CD4-positive, CD25-positive, alpha-beta regulatory T cell (primary cell): ENCODE results near the gene PDGFC. TPM values are rescaled to one million over a fixed set of nuclear protein-coding genes. Genes with fewer than 3 reads are reported as not detected.

ENCODE experiments used
- ATAC-seq, 2 donors: fragments of 150-1000 bp; cut with Tn5 transposase; one replicate each; pipeline ENCODE4 v1.10.0; 2021; ENCODE audit warnings: low read depth in 2 of 2, moderate number of reproducible peaks in 2 of 2, moderate library complexity in 1 of 2
- DNase-seq, 3 donors: peaks; one replicate each; pipeline versions ENCODE4 v3.0.0 to v3.0.0-alpha.2; 2012 to 2022; ENCODE audit warnings: mixed read lengths in 1 of 3
- H3K27ac ChIP-seq: one replicate; pipeline ENCODE4 v1.7.0; 2013; ENCODE audit warnings: mild to moderate bottlenecking, low read length; ENCODE audit not compliant: insufficient read depth, poor library complexity, severe bottlenecking
- H3K27me3 ChIP-seq: one replicate; pipeline ENCODE4 v1.7.0; 2013; ENCODE audit warnings: low read length; ENCODE audit not compliant: control insufficient read depth, insufficient read depth
- H3K36me3 ChIP-seq: one replicate; pipeline ENCODE4 v1.7.0; 2013; ENCODE audit warnings: mild to moderate bottlenecking, low read length, moderate library complexity; ENCODE audit not compliant: control insufficient read depth, insufficient read depth
- H3K4me1 ChIP-seq: 2 replicates; pipeline ENCODE4 v1.7.0; 2013; ENCODE audit warnings: mild to moderate bottlenecking, low read length; ENCODE audit not compliant: insufficient read depth, control insufficient read depth, poor library complexity, severe bottlenecking
- H3K4me3 ChIP-seq: one replicate; pipeline ENCODE4 v1.7.0; 2013; ENCODE audit warnings: low read depth, mild to moderate bottlenecking, low read length, moderate library complexity
- H3K9me3 ChIP-seq, 2 experiments: 1 replicate in 1 of 2; 2 replicates in 1 of 2; pipeline ENCODE4 v1.7.0; 2013; ENCODE audit warnings: low read length in 2 of 2, mild to moderate bottlenecking in 1 of 2, moderate library complexity in 1 of 2; ENCODE audit not compliant: control insufficient read depth in 2 of 2
- H3K27ac Mint-ChIP-seq, 3 donors: one replicate each; pipeline ENCODE4 v1.8.0; 2020 to 2022; ENCODE audit warnings: mild to moderate bottlenecking in 3 of 3, mixed read lengths in 3 of 3, moderate library complexity in 2 of 3
- H3K27me3 Mint-ChIP-seq: one replicate; pipeline ENCODE4 v1.8.0; 2022; ENCODE audit warnings: mild to moderate bottlenecking, mixed read lengths
- H3K36me3 Mint-ChIP-seq: one replicate; pipeline ENCODE4 v1.8.0; 2020; ENCODE audit warnings: mixed read lengths
- H3K4me1 Mint-ChIP-seq, 4 donors: one replicate each; pipeline ENCODE4 v1.8.0; 2020 to 2022; ENCODE audit warnings: mixed read lengths in 4 of 4, mild to moderate bottlenecking in 1 of 4
- H3K4me3 Mint-ChIP-seq, 4 donors: one replicate each; pipeline ENCODE4 v1.8.0; 2020 to 2022; ENCODE audit warnings: mild to moderate bottlenecking in 4 of 4, mixed read lengths in 4 of 4, moderate library complexity in 3 of 4
- H3K9me3 Mint-ChIP-seq, 7 donors: one replicate each; pipeline ENCODE4 v1.8.0; 2020 to 2022; ENCODE audit warnings: mixed read lengths in 7 of 7, mild to moderate bottlenecking in 3 of 7, moderate library complexity in 2 of 7
- polyA plus RNA-seq, 4 donors: library from polyadenylated mRNA; unstranded; fragments of 300-500 nt; fragmentation: Illumina TruSeq; gene quantifications; one replicate each; pipeline ENCODE4 v1.2.3, GENCODE V29; 2021
- total RNA-seq: library from RNA; stranded (reverse); gene quantifications from one replicate; pipeline ENCODE4 v1.2.3, GENCODE V29; 2022

Gene PDGFC
- total and polyA plus RNA-seq, 5 donors from 2014 or later, result 0.62 TPM; not detected in 4

DNA sequence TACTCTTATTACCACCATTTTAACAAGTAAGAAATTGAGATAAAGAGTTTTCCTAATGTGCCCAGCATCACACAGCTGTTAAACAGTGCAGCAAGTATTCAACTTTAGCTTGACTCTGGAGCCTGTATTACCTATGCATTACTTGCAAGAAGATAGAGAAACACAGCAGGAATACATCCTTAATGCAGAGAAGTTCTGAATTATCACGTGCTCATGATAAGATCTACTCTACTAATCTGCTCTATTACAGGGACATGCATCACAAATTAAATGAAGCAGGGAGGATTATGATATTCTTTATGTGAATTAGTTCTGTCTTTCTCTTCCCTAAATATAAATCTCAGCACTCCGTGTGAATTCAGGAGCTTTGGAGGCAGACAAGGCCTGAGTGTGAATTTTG is 39.0 kb upstream of the PDGFC start:
- Mint-ChIP-seq H3K27ac (no peak overlapping the region), H3K4me1 (no peaks in the 10 kb centered on the region), H3K9me3 (peaks cover 0 to 7% (median 5%) of the 10 kb centered on the region in 7 donors), H3K4me3 (no peak overlapping the region), H3K27me3 (no peaks in the 10 kb centered on the region), H3K36me3 (no peaks in the 10 kb centered on the region)
- Histone ChIP-seq H3K27me3 (no peaks in the 10 kb centered on the region), H3K4me1 (no peaks in the 10 kb centered on the region), H3K4me3 (no peak overlapping the region), H3K27ac (no peak overlapping the region), H3K36me3 (no peaks in the 10 kb centered on the region), H3K9me3 (no peaks in the 10 kb centered on the region)
- no peak for ATAC-seq
- DNase-seq, result no peak

DNA sequence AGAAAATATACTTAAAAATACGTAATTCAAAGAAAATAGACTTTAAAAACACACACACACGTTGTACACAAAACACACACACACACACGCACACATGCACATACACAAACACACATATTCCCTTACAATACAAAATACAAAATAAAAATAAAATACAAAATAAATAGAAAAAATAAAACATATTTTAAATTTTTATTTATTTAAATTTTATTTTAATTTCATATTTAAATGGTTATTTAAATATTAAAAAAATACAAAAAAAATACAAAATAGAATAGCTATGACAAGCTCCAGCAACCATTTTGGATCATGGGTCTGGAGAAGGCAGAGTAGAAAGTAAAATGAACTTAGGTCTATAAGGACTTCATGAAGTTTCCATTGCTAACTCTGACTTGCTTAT is 34.2 kb upstream of the PDGFC start:
- Histone ChIP-seq H3K27ac (no peak overlapping the region), H3K4me3 (no peak overlapping the region), H3K27me3 (no peaks in the 10 kb centered on the region), H3K4me1 (no peaks in the 10 kb centered on the region), H3K9me3 (no peaks in the 10 kb centered on the region), H3K36me3 (no peaks in the 10 kb centered on the region)
- H3K4me3 Mint-ChIP-seq, result no peak overlapping the region
- peaks cover 0 to 16% (median 2%) of the 10 kb centered on the region in 7 donors for H3K9me3 Mint-ChIP-seq
- H3K27me3 Mint-ChIP-seq, result no peaks in the 10 kb centered on the region
- ATAC-seq, result no peak
- H3K4me1 Mint-ChIP-seq, result no peaks in the 10 kb centered on the region
- DNase-seq, result no peak
- no peaks in the 10 kb centered on the region for H3K36me3 Mint-ChIP-seq
- H3K27ac Mint-ChIP-seq, result no peak overlapping the region

DNA sequence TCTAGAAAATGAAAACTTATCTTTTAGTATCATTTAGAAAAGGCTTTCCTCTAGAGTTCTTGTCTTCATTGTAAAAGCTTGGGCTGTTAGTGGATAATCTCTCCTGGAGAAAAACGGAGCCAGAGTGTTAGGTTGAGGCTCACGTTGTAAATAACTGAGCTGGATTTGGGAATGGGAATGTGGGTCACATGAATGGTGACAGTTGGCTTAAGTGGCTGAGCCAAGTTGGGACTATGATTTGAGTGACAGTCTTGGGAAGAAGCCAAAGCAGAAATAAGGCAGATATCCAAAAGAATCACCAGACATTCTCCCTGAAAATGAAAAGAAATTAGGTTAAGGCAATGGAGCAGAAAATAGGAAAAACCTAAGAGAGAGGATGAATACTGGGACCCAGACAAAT is 33.6 kb upstream of the PDGFC start:
- no peaks in the 10 kb centered on the region for H3K4me1 ChIP-seq
- Mint-ChIP-seq H3K36me3 (no peaks in the 10 kb centered on the region), H3K9me3 (peaks cover 0 to 16% (median 2%) of the 10 kb centered on the region in 7 donors), H3K4me1 (no peaks in the 10 kb centered on the region), H3K27ac (no peak overlapping the region), H3K4me3 (no peak overlapping the region), H3K27me3 (no peaks in the 10 kb centered on the region)
- H3K27ac ChIP-seq, result no peak overlapping the region
- no peaks in the 10 kb centered on the region for H3K9me3 ChIP-seq
- DNase-seq (no peak), ATAC-seq (no peak)
- no peaks in the 10 kb centered on the region for H3K36me3 ChIP-seq
- no peak overlapping the region for H3K4me3 ChIP-seq
- no peaks in the 10 kb centered on the region for H3K27me3 ChIP-seq

DNA sequence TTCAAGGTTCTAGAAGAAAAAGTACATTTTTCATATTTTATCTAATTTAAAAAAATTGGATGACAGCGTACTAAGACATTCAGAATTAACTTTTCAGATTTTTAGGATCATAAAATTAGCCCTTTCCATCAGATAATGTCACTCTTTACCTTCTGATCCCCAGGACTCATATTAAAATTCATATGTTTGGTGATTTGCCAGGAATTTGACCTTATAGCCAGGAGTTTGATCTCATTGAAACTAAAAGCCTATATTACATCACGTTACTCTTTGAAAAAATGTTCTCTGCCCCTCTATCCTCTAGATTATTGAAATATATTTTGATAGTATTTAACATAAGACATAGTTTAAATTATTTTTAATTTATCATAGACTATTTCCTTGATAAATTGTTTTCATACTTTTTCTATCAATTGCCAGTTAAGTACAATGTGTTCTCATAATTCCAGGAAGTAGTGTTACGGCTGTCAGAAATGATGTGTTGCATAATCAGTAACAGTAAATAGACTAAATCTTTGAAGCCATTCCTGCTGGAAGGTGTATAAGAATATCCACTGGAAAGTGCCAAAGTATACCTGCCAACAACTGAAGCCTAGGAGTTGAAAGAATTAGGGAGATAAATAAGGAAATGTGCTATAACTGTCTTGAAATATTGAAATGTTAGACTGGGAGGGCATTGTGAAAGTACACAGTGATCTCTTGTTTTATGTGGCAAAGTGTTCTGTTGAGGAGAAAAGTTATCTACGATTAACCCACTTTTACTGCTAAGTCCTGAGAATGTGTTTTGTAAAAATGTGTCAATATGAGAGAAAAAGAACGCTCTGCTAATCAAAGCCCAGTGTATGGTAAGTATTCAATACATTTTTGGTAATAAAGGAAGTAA is 32.9 kb upstream of the PDGFC start:
- Mint-ChIP-seq H3K36me3 (no peaks in the 10 kb centered on the region), H3K4me1 (no peaks in the 10 kb centered on the region), H3K27ac (no peak overlapping the region), H3K27me3 (no peaks in the 10 kb centered on the region), H3K4me3 (no peak overlapping the region), H3K9me3 (peaks cover 1 to 13% (median 2%) of the 10 kb centered on the region in 7 donors)
- H3K4me1 ChIP-seq, result no peaks in the 10 kb centered on the region
- H3K4me3 ChIP-seq, result no peak overlapping the region
- H3K27me3 ChIP-seq, result no peaks in the 10 kb centered on the region
- no peaks in the 10 kb centered on the region for H3K9me3 ChIP-seq
- no peaks in the 10 kb centered on the region for H3K36me3 ChIP-seq
- no peak for DNase-seq
- no peak for ATAC-seq
- H3K27ac ChIP-seq, result no peak overlapping the region

DNA sequence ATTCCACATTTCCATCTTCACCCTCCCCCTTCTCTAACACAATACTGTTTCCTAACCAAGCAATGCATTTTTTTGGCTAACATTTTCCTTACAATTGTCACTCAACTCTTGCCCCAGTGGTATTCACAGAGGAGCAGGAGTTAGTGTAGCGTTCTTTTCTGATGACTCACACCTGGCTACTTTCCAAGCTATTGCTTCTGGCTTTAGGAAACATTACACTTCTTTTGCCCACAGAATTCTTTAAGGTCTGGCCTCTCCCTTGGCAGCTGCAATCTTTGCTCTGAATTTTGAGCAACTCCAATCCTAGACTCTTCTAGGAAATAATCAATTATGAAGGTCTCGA is 27.5 kb upstream of the PDGFC start:
- H3K9me3 ChIP-seq, result peaks cover 0 to 12% of the 10 kb centered on the region in 2 experiments
- Mint-ChIP-seq H3K9me3 (peaks cover 4 to 26% (median 9%) of the 10 kb centered on the region in 7 donors), H3K4me3 (no peak overlapping the region), H3K36me3 (no peaks in the 10 kb centered on the region), H3K27me3 (no peaks in the 10 kb centered on the region), H3K4me1 (no peaks in the 10 kb centered on the region), H3K27ac (no peak overlapping the region)
- H3K36me3 ChIP-seq, result no peaks in the 10 kb centered on the region
- H3K27me3 ChIP-seq, result no peaks in the 10 kb centered on the region
- DNase-seq (no peak), ATAC-seq (no peak)
- H3K27ac ChIP-seq, result no peak overlapping the region
- no peaks in the 10 kb centered on the region for H3K4me1 ChIP-seq
- H3K4me3 ChIP-seq, result no peak overlapping the region

DNA sequence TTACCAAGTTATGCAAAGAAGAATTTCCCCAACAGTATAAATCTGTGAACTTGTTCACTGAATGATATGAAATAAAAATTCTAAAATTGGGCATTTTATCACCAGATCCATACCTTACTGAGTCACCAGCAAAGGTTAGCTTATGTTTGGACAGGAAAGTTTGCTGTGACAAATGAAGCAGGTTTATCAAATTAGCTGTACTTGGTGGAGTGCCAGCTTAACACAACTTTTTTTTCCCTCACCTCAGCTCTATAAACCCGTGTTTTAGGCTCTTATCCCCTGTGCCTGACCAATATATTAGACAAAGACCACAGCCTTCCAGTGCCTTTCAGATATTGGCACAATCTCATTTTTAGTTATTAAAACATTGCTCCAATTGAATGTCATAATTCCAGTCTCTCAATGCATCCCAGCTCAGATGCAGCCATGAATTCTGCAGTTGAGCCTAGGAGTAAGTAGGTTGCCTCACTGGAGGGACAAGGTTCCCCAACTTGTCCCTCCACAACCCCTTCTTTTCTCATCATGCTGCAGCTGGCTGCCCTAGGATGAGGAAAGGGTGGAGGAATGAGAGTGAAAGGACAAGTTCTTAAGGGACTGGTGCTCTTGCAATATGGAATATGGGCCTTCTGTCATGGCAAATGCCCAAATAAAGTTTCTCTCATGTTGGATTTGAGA is 27.0 kb upstream of the PDGFC start:
- Mint-ChIP-seq H3K9me3 (peaks cover 5 to 26% (median 9%) of the 10 kb centered on the region in 7 donors), H3K27ac (no peak overlapping the region), H3K4me3 (no peak overlapping the region), H3K4me1 (no peaks in the 10 kb centered on the region), H3K27me3 (no peaks in the 10 kb centered on the region), H3K36me3 (no peaks in the 10 kb centered on the region)
- no peak for DNase-seq
- Histone ChIP-seq H3K4me3 (no peak overlapping the region), H3K36me3 (no peaks in the 10 kb centered on the region), H3K4me1 (no peaks in the 10 kb centered on the region), H3K9me3 (peaks cover 0 to 12% of the 10 kb centered on the region in 2 experiments), H3K27me3 (no peaks in the 10 kb centered on the region), H3K27ac (no peak overlapping the region)
- ATAC-seq, result no peak

DNA sequence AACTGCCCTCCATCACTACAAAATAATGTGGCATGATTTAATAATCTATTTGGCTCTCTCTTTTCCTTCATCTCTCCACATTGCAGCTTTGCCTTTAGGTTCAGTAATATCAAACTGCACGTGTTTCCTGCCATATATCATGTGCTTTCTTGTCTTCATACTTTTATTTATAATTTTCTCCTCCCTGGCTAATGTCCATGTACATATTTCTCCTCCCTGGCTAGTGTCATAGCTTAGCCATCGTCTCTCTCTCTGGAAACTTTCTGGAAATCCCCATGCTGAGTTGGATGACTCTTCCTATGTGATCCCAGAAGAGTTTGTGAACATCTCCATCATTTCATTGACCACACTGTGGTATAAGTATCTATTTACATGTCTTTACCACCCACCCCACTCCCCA is 21.3 kb upstream of the PDGFC start:
- H3K27me3 ChIP-seq, result no peaks in the 10 kb centered on the region
- no peaks in the 10 kb centered on the region for H3K36me3 ChIP-seq
- no peak overlapping the region for H3K4me3 ChIP-seq
- no peaks in the 10 kb centered on the region for H3K36me3 Mint-ChIP-seq
- no peaks in the 10 kb centered on the region for H3K4me1 ChIP-seq
- ATAC-seq (no peak), DNase-seq (no peak)
- peaks cover 5 to 24% (median 13%) of the 10 kb centered on the region in 7 donors for H3K9me3 Mint-ChIP-seq
- peaks cover 5 to 18% of the 10 kb centered on the region in 2 experiments for H3K9me3 ChIP-seq
- H3K27ac ChIP-seq, result no peak overlapping the region
- no peaks in the 10 kb centered on the region for H3K27me3 Mint-ChIP-seq
- no peaks in the 10 kb centered on the region for H3K4me1 Mint-ChIP-seq
- H3K4me3 Mint-ChIP-seq, result no peak overlapping the region
- H3K27ac Mint-ChIP-seq, result no peak overlapping the region
